Breast epithelium (tissue), 4 donors: Measurements from ENCODE around the gene TRPM5. TPM values are rescaled to one million over a fixed set of nuclear protein-coding genes. Genes with fewer than 3 reads are reported as not detected.

Experiments used
- DNase-seq, 2 donors: peaks; one replicate each; pipeline ENCODE4 v3.0.0-alpha.2; 2019; ENCODE audit warnings: low spot score in 2 of 2
- H3K27ac ChIP-seq, 2 donors: fragments of 200-600 bp; sonication (generic) in 1 of 2; one replicate each; pipeline ENCODE4 v1.5.1; 2016 to 2019; ENCODE audit warnings: mild to moderate bottlenecking in 1 of 2
- H3K27me3 ChIP-seq, 2 donors: fragments of 200-600 bp; sonication (generic) in 1 of 2; one replicate each; pipeline versions ENCODE4 v1.5.1 to v1.6.0; 2017 to 2019; ENCODE audit warnings: control low read depth in 1 of 2, mild to moderate bottlenecking in 1 of 2
- H3K36me3 ChIP-seq: fragments of 200-600 bp; one replicate; pipeline ENCODE4 v1.5.1; 2019
- H3K4me1 ChIP-seq, 2 donors: fragments of 200-600 bp; sonication (generic); one replicate each; pipeline ENCODE4 v1.5.1; 2016 to 2019; ENCODE audit warnings: control low read depth in 1 of 2
- H3K4me3 ChIP-seq, 3 donors: fragments of 200-600 bp; sonication (generic); 1 replicate in 2 of 3; 2 replicates in 1 of 3; pipeline ENCODE4 v1.5.1; 2016 to 2019; ENCODE audit warnings: mild to moderate bottlenecking in 3 of 3, moderate library complexity in 2 of 3
- H3K9me3 ChIP-seq, 2 donors: fragments of 200-600 bp; sonication (generic) in 1 of 2; one replicate each; pipeline ENCODE4 v1.5.1; 2016 to 2019; ENCODE audit warnings: control low read depth in 1 of 2
- POLR2A ChIP-seq: fragments of 450-650 bp; IDR thresholded peaks from one replicate; pipeline ENCODE4 v1.6.1; 2016; ENCODE audit warnings: antibody characterized with exemption, mild to moderate bottlenecking, moderate library complexity
- POLR2AphosphoS5 ChIP-seq, 3 donors: sonication (generic); formaldehyde crosslinking; IDR thresholded peaks; one replicate each; pipeline ENCODE4 v1.6.1; 2017; ENCODE audit warnings: antibody characterized with exemption in 3 of 3
- intact Hi-C: fragments of 100-400 bp; cut with DNase I; formaldehyde crosslinking; loops from one replicate; pipeline ENCODE4 v1.15.1; 2023; ENCODE audit warnings: low total_unique reads
- total RNA-seq, 3 donors: library from RNA; depleted of rRNA; stranded (reverse); fragments of >200 nt; gene quantifications; one replicate each; pipeline ENCODE4 v1.1.0, GENCODE V29; 2016
- TF ChIP-seq, protein P1 (sequence below), 3 donors: fragments of 450-650 bp; IDR thresholded peaks; one replicate each; pipeline ENCODE4 v1.5.1; 2016 to 2017; ENCODE audit warnings: antibody characterized with exemption in 3 of 3, mild to moderate bottlenecking in 3 of 3, moderate library complexity in 3 of 3

Gene TRPM5
- total RNA-seq, 3 donors from 2014 or later, result not detected

DNA sequence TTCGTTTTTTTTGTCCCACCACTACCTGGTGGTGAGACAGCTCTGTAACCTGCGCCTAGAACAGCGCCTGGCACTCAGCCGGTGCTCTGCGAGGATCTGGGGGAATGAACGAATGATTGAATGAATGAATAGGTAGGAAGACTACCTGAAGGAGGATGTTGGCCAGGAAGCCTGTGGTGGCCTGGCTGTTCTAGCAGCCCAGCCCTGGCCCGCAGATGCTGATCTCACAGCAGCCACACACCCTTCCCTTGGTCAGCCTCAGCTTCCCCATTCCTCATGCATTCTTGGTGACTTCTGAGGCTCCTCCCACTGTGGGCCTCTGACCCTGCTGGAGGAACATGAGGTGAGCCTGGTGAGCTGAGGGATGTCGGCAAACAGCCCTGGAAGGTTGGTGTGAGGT is 3.7 kb downstream of the TRPM5 start:
- TF ChIP-seq POLR2A (no peak), POLR2AphosphoS5 (IDR thresholded peaks at IDR 0.05) (no peak)
- TF ChIP-seq, protein P1, sequence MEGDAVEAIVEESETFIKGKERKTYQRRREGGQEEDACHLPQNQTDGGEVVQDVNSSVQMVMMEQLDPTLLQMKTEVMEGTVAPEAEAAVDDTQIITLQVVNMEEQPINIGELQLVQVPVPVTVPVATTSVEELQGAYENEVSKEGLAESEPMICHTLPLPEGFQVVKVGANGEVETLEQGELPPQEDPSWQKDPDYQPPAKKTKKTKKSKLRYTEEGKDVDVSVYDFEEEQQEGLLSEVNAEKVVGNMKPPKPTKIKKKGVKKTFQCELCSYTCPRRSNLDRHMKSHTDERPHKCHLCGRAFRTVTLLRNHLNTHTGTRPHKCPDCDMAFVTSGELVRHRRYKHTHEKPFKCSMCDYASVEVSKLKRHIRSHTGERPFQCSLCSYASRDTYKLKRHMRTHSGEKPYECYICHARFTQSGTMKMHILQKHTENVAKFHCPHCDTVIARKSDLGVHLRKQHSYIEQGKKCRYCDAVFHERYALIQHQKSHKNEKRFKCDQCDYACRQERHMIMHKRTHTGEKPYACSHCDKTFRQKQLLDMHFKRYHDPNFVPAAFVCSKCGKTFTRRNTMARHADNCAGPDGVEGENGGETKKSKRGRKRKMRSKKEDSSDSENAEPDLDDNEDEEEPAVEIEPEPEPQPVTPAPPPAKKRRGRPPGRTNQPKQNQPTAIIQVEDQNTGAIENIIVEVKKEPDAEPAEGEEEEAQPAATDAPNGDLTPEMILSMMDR (IDR thresholded peaks at IDR 0.05), result no peak
- no peak overlapping the region for H3K4me3 ChIP-seq
- no peaks in the 10 kb centered on the region for H3K4me1 ChIP-seq
- no peaks in the 10 kb centered on the region for H3K36me3 ChIP-seq
- H3K9me3 ChIP-seq, result no peaks in the 10 kb centered on the region
- no peak for DNase-seq
- intact Hi-C loops, result no loop called here
- no peak overlapping the region for H3K27ac ChIP-seq
- peaks cover 0 to 9% of the 10 kb centered on the region in 2 donors for H3K27me3 ChIP-seq

DNA sequence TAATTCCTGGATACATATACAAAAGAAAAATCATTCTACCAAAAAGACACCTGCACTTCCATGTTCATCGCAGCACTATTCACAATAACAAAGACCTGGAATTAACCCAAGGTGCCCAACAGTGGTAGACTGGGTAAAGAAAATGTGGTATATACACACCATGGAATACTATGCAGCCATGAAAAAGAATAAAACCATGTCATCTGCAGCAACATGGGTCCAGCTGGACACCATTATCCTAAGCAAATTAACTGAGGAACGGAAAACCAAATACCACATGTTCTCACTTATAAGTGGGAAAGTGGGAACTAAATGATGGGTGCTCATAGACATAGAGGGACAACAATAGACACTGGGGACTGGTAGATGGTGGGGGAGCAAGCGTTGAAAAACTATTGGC is 4.5 kb downstream of the TRPM5 start:
- TF ChIP-seq POLR2AphosphoS5 (IDR thresholded peaks at IDR 0.05) (no peak), POLR2A (no peak)
- TF ChIP-seq, protein P1 (IDR thresholded peaks at IDR 0.05), result no peak
- Histone ChIP-seq H3K4me3 (no peak overlapping the region), H3K36me3 (no peaks in the 10 kb centered on the region), H3K27ac (no peak overlapping the region), H3K27me3 (peaks cover 0 to 9% of the 10 kb centered on the region in 2 donors), H3K9me3 (no peaks in the 10 kb centered on the region), H3K4me1 (no peaks in the 10 kb centered on the region)
- intact Hi-C loops, result no loop called here
- no peak for DNase-seq

DNA sequence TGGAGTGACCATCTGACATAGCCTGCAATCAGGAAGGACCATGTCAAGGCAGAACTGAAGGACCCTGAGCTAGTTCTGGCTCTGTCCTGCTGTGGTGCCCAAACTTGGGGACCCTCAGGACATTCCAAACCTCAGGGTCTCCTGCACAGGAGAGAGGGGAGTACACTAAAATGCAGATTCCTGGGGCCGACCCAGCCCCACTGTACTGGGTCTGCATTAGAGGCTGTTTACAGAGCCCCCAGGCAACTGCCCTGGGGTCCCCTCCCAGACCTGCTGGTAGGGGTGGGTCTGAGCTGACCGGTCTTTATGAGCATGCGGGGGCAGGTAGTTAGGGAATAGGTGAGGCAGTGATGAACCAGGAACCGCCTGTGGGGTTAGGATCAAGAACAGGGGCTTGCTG is 6.8 kb downstream of the TRPM5 start:
- no peak for DNase-seq
- Histone ChIP-seq H3K27ac (no peak overlapping the region), H3K4me3 (no peak overlapping the region), H3K27me3 (peaks cover 0 to 9% of the 10 kb centered on the region in 2 donors), H3K36me3 (no peaks in the 10 kb centered on the region), H3K9me3 (no peaks in the 10 kb centered on the region), H3K4me1 (no peaks in the 10 kb centered on the region)
- intact Hi-C loops, result no loop called here
- TF ChIP-seq, protein P1 (IDR thresholded peaks at IDR 0.05), result no peak
- no peak for TF ChIP-seq POLR2A
- no peak for TF ChIP-seq POLR2AphosphoS5 (IDR thresholded peaks at IDR 0.05)

DNA sequence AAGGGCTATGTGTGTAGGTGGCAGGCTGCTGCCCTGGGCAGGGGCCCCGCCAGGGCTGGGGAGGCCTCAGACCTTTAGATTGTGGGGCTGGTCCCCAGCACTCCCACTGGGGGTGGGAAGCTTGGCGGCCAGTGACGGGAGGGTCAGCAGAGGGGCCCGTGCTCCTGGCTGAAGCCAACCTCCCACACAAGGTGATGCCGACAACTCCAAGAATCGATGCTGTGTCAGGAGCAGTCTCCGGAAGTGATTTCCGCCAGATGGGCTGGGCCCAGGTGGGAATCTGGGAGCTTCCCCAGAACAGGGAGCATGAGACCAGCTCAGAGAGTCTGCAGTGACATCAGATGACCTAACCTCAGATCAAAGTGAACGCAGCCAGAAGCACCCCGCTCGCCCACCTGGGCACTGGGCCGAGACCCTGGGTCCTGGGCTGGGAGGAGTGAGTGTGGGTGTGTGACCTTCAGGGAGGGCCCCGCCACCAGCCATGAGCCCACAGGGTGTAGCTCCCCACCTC is 7.7 kb downstream of the TRPM5 start:
- Histone ChIP-seq H3K36me3 (no peaks in the 10 kb centered on the region), H3K27ac (no peak overlapping the region), H3K27me3 (peaks cover 0 to 9% of the 10 kb centered on the region in 2 donors), H3K4me1 (no peaks in the 10 kb centered on the region), H3K9me3 (no peaks in the 10 kb centered on the region), H3K4me3 (no peak overlapping the region)
- intact Hi-C loops, result no loop called here
- DNase-seq, result no peak
- TF ChIP-seq POLR2AphosphoS5 (IDR thresholded peaks at IDR 0.05), result no peak
- TF ChIP-seq POLR2A, result no peak

DNA sequence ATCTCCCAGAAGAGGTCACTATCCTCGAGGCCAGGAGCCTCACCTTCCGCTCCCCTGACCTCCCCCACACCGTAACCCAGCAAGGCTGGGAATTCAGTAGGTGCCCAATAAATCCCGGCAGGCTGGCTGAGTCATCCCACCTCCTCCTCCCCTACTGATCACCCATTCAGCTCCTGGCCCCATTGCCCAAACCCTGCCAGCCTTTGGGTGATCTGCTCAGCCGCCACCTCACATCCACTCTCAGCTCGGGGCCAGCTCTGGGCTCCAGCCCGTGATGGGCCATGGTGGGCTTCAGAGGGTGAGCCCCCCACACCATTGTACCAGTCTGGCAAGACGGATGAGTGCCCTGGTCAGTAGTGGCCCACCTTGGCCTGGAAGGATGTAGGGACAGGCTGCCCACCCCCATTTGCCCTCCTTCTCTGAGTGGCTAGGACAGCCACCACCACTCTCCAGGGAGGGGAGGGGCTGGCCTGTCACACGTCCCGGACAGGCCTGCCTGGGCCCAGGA is 8.2 kb downstream of the TRPM5 start:
- H3K9me3 ChIP-seq, result no peaks in the 10 kb centered on the region
- H3K27ac ChIP-seq, result no peak overlapping the region
- DNase-seq, result no peak
- no peaks in the 10 kb centered on the region for H3K36me3 ChIP-seq
- H3K27me3 ChIP-seq, result peaks cover 0 to 9% of the 10 kb centered on the region in 2 donors
- TF ChIP-seq POLR2A (no peak), POLR2AphosphoS5 (IDR thresholded peaks at IDR 0.05) (no peak)
- TF ChIP-seq, protein P1 (IDR thresholded peaks at IDR 0.05), result no peak
- no peak overlapping the region for H3K4me3 ChIP-seq
- H3K4me1 ChIP-seq, result no peaks in the 10 kb centered on the region
- intact Hi-C loops, result no loop called here
